ENCODE results near the gene NELFB. TPM values are rescaled to one million over a fixed set of nuclear protein-coding genes. Genes with fewer than 3 reads are reported as not detected.
A peak's percentile ranks its signal among the peaks of the same experiment; 100 is the strongest.

The NELFB gene
- total RNA-seq, 1 donor: 47.1 TPM

DNA sequence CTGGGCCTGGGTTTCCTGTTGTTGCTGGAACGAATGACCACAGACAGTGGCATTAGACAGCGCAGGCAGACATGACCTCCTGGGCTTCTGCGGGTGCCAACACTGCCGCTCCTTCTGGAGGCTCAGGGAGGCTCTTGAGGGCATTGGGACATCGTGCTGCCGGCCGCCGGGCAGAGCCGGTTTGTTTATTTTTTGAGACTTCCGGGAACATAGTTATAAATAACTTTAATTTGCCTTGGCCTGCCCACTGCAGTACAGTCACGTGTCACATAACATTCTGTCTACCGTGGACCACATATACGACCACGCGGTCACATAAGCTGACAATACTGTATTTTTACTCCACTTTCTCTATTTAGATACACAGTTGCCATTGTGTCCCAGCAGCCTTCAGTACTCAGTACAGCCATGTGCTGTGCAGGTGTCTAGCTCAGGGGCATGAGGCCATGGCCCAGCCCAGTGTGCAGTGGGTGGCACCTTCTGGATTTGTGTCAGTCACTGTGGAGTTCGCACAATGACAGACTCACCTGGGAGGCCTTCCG lies 14.2 kb downstream of the NELFB start:
- H3K4me3 ChIP-seq (ENCODE audit: low read depth, low read length): no peak overlapping the region
- TF ChIP-seq, protein P1, sequence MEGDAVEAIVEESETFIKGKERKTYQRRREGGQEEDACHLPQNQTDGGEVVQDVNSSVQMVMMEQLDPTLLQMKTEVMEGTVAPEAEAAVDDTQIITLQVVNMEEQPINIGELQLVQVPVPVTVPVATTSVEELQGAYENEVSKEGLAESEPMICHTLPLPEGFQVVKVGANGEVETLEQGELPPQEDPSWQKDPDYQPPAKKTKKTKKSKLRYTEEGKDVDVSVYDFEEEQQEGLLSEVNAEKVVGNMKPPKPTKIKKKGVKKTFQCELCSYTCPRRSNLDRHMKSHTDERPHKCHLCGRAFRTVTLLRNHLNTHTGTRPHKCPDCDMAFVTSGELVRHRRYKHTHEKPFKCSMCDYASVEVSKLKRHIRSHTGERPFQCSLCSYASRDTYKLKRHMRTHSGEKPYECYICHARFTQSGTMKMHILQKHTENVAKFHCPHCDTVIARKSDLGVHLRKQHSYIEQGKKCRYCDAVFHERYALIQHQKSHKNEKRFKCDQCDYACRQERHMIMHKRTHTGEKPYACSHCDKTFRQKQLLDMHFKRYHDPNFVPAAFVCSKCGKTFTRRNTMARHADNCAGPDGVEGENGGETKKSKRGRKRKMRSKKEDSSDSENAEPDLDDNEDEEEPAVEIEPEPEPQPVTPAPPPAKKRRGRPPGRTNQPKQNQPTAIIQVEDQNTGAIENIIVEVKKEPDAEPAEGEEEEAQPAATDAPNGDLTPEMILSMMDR (IDR thresholded peaks at IDR 0.05; ENCODE audit: insufficient read depth, low read depth, low read length): no peak
- DNase-seq (ENCODE audit: low read depth): peak; percentile 93

GRCh38 chr9:137270929-137271695 lies 16.0 kb downstream of the NELFB start:
- TF ChIP-seq, protein P1 (IDR thresholded peaks at IDR 0.05; ENCODE audit: insufficient read depth, low read depth, low read length): no peak
- DNase-seq (ENCODE audit: low read depth): no peak
- H3K4me3 ChIP-seq (ENCODE audit: low read depth, low read length): no peak overlapping the region

DNA sequence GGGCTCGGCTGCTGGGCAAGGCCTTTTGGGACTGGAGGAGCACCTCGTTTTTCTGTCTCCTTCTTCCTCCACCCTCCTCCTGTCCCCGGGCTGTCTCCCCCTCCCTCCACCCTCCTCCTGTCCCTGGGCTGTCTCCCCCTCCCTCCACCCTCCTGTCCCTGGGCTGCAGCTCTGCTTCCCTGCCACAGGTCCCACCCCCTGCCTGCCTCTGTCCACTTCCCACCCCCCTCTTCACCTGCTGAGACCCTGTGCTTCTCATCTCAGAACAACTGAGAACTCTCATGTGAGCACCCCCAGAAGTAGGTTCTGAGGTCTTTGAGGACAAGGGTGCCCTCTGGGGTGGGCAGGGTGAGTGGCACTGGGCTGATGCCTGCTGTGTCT lies 16.6 kb downstream of the NELFB start:
- TF ChIP-seq, protein P1 (IDR thresholded peaks at IDR 0.05; ENCODE audit: insufficient read depth, low read depth, low read length): no peak
- DNase-seq (ENCODE audit: low read depth): no peak
- H3K4me3 ChIP-seq (ENCODE audit: low read depth, low read length): no peak overlapping the region

GRCh38 chr9:137272241-137273094 lies 17.3 kb downstream of the NELFB start:
- H3K4me3 ChIP-seq (ENCODE audit: low read depth, low read length): no peak overlapping the region
- TF ChIP-seq, protein P1 (IDR thresholded peaks at IDR 0.05; ENCODE audit: insufficient read depth, low read depth, low read length): no peak
- DNase-seq (ENCODE audit: low read depth): no peak

DNA sequence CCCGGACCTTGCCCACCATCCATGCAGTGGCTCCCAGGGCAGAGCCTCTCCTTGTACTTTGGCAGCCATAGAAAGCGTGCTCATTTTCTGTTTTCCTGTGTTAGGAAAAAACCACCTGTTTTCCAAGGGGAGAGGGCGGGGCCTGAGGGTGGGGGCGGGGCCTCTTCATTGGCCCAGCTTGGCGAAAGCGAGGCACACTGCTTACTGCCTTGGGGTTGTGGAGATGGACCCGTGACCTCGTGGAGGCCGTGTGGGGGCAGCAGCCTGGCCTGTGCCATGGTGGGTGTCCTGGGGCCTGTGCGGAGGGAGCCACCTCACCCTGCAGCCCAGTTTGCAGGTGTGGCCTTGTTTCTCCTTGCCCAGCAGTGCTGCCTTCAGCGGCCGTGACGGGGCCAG lies 18.0 kb downstream of the NELFB start:
- TF ChIP-seq, protein P1 (IDR thresholded peaks at IDR 0.05; ENCODE audit: insufficient read depth, low read depth, low read length): no peak
- DNase-seq (ENCODE audit: low read depth): no peak
- H3K4me3 ChIP-seq (ENCODE audit: low read depth, low read length): no peak overlapping the region

DNA sequence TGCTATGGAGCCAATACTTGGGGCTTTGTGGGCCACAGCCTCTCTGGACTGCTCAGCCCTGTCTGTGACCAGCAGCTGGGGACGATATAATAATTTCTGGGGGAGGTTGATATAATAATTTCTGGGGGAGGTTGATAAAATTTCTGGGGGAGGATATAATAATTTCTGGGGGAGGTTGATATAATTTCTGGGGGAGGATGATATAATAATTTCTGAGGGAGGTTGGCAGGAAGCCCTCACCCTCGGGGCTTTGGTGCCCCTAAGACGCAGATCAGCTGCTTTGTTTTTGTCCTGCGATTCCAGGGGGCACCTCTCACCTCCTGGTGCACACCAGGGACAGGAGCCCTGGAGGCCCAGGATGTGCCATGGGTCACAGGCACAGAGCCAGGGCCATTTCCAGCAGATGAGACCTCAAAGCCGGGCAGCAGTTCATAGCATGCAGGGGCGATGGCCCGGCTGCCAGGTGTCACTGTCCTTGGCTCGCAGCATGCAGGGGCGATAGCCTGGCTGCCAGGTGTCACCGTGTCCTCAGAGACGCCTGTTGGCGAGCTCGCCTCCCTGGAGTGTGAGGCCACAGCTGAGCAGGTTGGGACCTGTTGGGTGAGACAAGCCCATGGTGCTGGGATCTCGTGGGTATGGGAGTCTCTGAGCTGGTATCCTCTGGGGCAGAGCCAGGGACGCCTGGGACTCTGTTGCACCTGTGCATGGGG lies 18.6 kb downstream of the NELFB start:
- TF ChIP-seq, protein P1 (IDR thresholded peaks at IDR 0.05; ENCODE audit: insufficient read depth, low read depth, low read length): no peak
- DNase-seq (ENCODE audit: low read depth): no peak
- no peak overlapping the region for H3K4me3 ChIP-seq (ENCODE audit: low read depth, low read length)
